K562 (cell line): ENCODE results near the gene ATE1. TPM values are rescaled to one million over a fixed set of nuclear protein-coding genes. Genes with fewer than 3 reads are reported as not detected.

ENCODE experiments used
- FOXJ3 ChIP-seq: sonication (generic); formaldehyde crosslinking; IDR thresholded peaks from 2 replicates; pipeline ENCODE4 v1.4.0; 2020; ENCODE audit warnings: mild to moderate bottlenecking, missing genetic modification reagents
- GTF2A2 ChIP-seq: IDR thresholded peaks from 2 replicates; pipeline ENCODE4 v1.6.1; 2016; ENCODE audit warnings: mild to moderate bottlenecking, missing genetic modification characterization, missing compliant biosample characterization
- MIER1 ChIP-seq: fragments of 450-650 bp; IDR thresholded peaks from 2 replicates; pipeline ENCODE4 v1.6.1; 2016; ENCODE audit warnings: antibody characterized with exemption, mild to moderate bottlenecking, low read depth
- POLR2B ChIP-seq: fragments of 450-650 bp; IDR thresholded peaks from 2 replicates; pipeline ENCODE4 v1.6.1; 2018; ENCODE audit warnings: low read depth; ENCODE audit not compliant: partially characterized antibody
- RERE ChIP-seq: sonication (generic); formaldehyde crosslinking; IDR thresholded peaks from 2 replicates; pipeline ENCODE4 v1.8.0; 2023; ENCODE audit warnings: missing genetic modification reagents, mild to moderate bottlenecking, borderline replicate concordance
- RNF2 ChIP-seq: sonication (generic); IDR thresholded peaks from 2 replicates; pipeline ENCODE4 v1.6.1; 2016
- SMARCA5 ChIP-seq: fragments of 450-650 bp; IDR thresholded peaks from 2 replicates; pipeline ENCODE4 v1.6.1; 2016
- TEAD2 ChIP-seq: fragments of 450-650 bp; IDR thresholded peaks from 2 replicates; pipeline ENCODE4 v1.6.1; 2016; ENCODE audit warnings: missing genetic modification characterization, control low read depth, missing compliant biosample characterization
- ZBTB34 ChIP-seq: fragments of 250-450 bp; sonication (Bioruptor Pico); IDR thresholded peaks from 2 replicates; pipeline ENCODE4 v1.8.0; 2021; ENCODE audit warnings: mild to moderate bottlenecking, moderate library complexity
- ZNF146 ChIP-seq: IDR thresholded peaks from one replicate; pipeline ENCODE4 v1.6.1; 2018; ENCODE audit warnings: missing compliant biosample characterization; ENCODE audit not compliant: unreplicated experiment
- ZNF444 ChIP-seq: fragments of 250-450 bp; sonication (Bioruptor Pico); IDR thresholded peaks from 2 replicates; pipeline ENCODE4 v1.4.0; 2020; ENCODE audit warnings: mild to moderate bottlenecking, moderate library complexity
- ZSCAN29 ChIP-seq: fragments of 450-650 bp; IDR thresholded peaks from 2 replicates; pipeline ENCODE4 v1.6.1; 2017
- polyA plus RNA-seq, 8 experiments: library from polyadenylated mRNA; depleted of rRNA in 4 of 8; stranded (reverse) in 5 of 8; unstranded in 3 of 8; fragments of >200 nt; fragmentation: Nextera tagmentation in 2 of 8; fragmentation: Illumina TruSeq in 1 of 8; extraction: Ambion mirVana in 2 of 8; extraction: Trizol in 1 of 8; gene quantifications; 2 replicates each; pipeline versions ENCODE4 v1.2.1 to v1.2.3, GENCODE V29; 2011 to 2014; ENCODE audit warnings: inconsistent platforms in 1 of 8, missing spikeins in 1 of 8
- total RNA-seq, 7 experiments: library from RNA; depleted of rRNA in 6 of 7; stranded (reverse); fragments of >200 nt in 6 of 7; fragmentation: Illumina TruSeq in 2 of 7; extraction: Trizol in 2 of 7; gene quantifications; 2 replicates each; pipeline versions ENCODE4 v1.2.1 to v1.2.3, GENCODE V29; 2011 to 2021; ENCODE audit warnings: low replicate concordance in 1 of 7

ATE1 gene
- total and polyA plus RNA-seq, 9 of the 15 experiments (the other 6 are each of a cell fraction or from before 2014, with no cell fraction given): 3.0 to 14.2 (median 8.8) TPM

- no peak for TF ChIP-seq RERE
- TF ChIP-seq TEAD2 (tag): no peak
- no peak for TF ChIP-seq ZNF146
- no peak for TF ChIP-seq ZNF444
- no peak for TF ChIP-seq RNF2
- TF ChIP-seq POLR2B: no peak
- no peak for TF ChIP-seq ZBTB34 (CRISPR knock-in tag)
- TF ChIP-seq SMARCA5: no peak
- no peak for TF ChIP-seq ZSCAN29
- no peak for TF ChIP-seq FOXJ3 (CRISPR knock-in tag)
- TF ChIP-seq MIER1: no peak
- no peak for TF ChIP-seq GTF2A2 (tag)
Measured at GRCh38 chr10:121889212-121889611, 38.6 kb downstream of the ATE1 start (continued).
